Prostate gland (tissue), 2 donors: Measurements from ENCODE around the gene ELOVL1. TPM values are rescaled to one million over a fixed set of nuclear protein-coding genes. Genes with fewer than 3 reads are reported as not detected.

Experiments used
- DNase-seq: peaks from one replicate; pipeline ENCODE4 v3.0.0-alpha.2; 2019; ENCODE audit warnings: low spot score
- H3K27ac ChIP-seq, 2 donors: fragments of 200-600 bp; sonication (generic); 2 replicates each; pipeline ENCODE4 v1.5.1; 2017 to 2019
- H3K27me3 ChIP-seq: fragments of 200-600 bp; sonication (generic); replicated peaks from 2 replicates; pipeline ENCODE4 v1.5.1; 2019; ENCODE audit not compliant: insufficient read depth
- H3K36me3 ChIP-seq, 2 donors: fragments of 200-600 bp; sonication (generic); 1 replicate in 1 of 2; 2 replicates in 1 of 2; pipeline versions ENCODE4 v1.5.1 to v1.8.1; 2017 to 2019
- H3K4me1 ChIP-seq: fragments of 200-600 bp; sonication (generic); replicated peaks from 2 replicates; pipeline ENCODE4 v1.5.1; 2019
- H3K4me3 ChIP-seq, 2 donors: fragments of 200-600 bp; sonication (generic); 2 replicates each; pipeline ENCODE4 v1.5.1; 2017 to 2019
- H3K9me3 ChIP-seq: fragments of 200-600 bp; sonication (generic); 2 replicates; pipeline ENCODE4 v1.5.1; 2017
- POLR2A ChIP-seq: fragments of 450-650 bp; IDR thresholded peaks from one replicate; pipeline ENCODE4 v1.6.1; 2016; ENCODE audit warnings: antibody characterized with exemption, mild to moderate bottlenecking
- POLR2AphosphoS5 ChIP-seq: sonication (generic); formaldehyde crosslinking; IDR thresholded peaks from one replicate; pipeline ENCODE4 v1.6.1; 2017; ENCODE audit warnings: antibody characterized with exemption
- WGBS: methylation state at CpG from one replicate; pipeline ENCODE4 v1.1.5; 2018; 5-methylcytosine and 5-hydroxymethylcytosine counted together
- intact Hi-C: fragments of 100-400 bp; cut with DNase I; formaldehyde crosslinking; loops from one replicate; pipeline ENCODE4 v1.14.2; 2022
- total RNA-seq, 2 donors: library from RNA; depleted of rRNA; stranded (reverse); fragments of >200 nt; gene quantifications; one replicate each; pipeline ENCODE4 v1.1.0, GENCODE V29; 2016
- TF ChIP-seq, protein P1 (sequence below), 4 experiments: fragments of 200-600 bp in 2 of 4; fragments of 450-650 bp in 2 of 4; sonication (generic) in 2 of 4; IDR thresholded peaks; 1 replicate in 3 of 4; 2 replicates in 1 of 4; pipeline ENCODE4 v1.5.1; 2016 to 2019; ENCODE audit warnings: antibody characterized with exemption in 4 of 4, mild to moderate bottlenecking in 2 of 4, moderate library complexity in 2 of 4

ELOVL1 gene
- total RNA-seq, 2 donors from 2014 or later = 48.6 to 62.0 TPM

DNA sequence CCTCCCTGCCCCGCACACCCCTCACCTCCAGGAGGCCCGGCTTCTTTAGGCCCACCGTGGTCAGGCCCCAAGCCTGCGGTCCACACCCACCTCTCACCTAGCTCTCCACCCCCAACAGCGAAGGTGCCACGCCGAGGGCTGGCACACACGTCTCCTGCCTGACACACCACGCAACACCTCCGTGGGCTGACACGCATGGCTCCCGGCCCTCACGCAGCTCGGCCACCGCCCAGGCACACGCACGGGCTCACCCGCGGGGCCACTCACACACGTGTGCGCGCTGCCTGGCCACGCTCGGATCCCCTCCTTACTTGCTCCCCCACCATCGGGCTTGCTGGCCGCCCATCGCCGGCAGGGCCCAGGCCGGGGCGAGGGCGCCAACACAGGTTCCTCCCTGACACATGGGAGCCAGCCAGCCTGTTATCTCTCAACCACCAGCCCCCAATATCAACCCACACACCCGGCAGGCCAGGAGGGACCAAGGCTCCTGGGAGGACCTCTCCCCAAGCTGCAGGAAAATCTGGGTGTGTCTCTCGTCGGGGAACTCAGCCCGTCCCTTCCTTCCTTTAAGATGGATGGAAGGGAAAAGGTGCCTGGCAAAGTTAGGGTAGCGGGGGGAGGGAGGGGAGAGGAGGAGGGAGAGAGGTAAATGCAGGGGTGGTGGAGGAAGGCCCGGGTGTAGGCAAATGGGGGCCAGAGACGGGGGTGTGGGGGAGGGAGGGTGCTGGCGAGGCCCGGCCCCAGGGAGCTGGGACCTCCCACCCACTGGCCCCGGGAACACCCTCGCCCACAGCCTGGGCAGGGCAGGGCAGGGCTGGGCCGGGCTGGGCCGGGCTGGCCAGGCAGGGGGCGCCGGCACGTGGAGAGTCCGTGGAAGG is 546 bp downstream of the ELOVL1 start:
- H3K9me3 ChIP-seq = no peaks in the 10 kb centered on the region
- peak overlapping the region; percentile 62 to 66 for H3K4me3 ChIP-seq
- no peak for TF ChIP-seq POLR2AphosphoS5
- TF ChIP-seq POLR2A = peak; percentile 10
- TF ChIP-seq, protein P1, sequence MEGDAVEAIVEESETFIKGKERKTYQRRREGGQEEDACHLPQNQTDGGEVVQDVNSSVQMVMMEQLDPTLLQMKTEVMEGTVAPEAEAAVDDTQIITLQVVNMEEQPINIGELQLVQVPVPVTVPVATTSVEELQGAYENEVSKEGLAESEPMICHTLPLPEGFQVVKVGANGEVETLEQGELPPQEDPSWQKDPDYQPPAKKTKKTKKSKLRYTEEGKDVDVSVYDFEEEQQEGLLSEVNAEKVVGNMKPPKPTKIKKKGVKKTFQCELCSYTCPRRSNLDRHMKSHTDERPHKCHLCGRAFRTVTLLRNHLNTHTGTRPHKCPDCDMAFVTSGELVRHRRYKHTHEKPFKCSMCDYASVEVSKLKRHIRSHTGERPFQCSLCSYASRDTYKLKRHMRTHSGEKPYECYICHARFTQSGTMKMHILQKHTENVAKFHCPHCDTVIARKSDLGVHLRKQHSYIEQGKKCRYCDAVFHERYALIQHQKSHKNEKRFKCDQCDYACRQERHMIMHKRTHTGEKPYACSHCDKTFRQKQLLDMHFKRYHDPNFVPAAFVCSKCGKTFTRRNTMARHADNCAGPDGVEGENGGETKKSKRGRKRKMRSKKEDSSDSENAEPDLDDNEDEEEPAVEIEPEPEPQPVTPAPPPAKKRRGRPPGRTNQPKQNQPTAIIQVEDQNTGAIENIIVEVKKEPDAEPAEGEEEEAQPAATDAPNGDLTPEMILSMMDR (IDR thresholded peaks at IDR 0.05) = no peak
- peaks cover 22% of the 10 kb centered on the region for H3K4me1 ChIP-seq
- H3K27ac ChIP-seq = peak overlapping the region; percentile 89 to 91
- H3K27me3 ChIP-seq = no peaks in the 10 kb centered on the region
- intact Hi-C loops = loop anchor here (5.0 kb wide), 1 partner anchor 130 kb away; no protein-coding TSS in a partner anchor
- peaks cover 7 to 18% of the 10 kb centered on the region in 2 donors for H3K36me3 ChIP-seq
- DNase-seq = peak; percentile 19
- 1% methylated on average over 27 of the region's 48 CpGs for WGBS

GRCh38 chr1:43366601-43367025 is 1.2 kb downstream of the ELOVL1 start:
- no peak for TF ChIP-seq POLR2A
- TF ChIP-seq POLR2AphosphoS5 = no peak
- TF ChIP-seq, protein P1 (IDR thresholded peaks at IDR 0.05) = no peak
- H3K27ac ChIP-seq = peak overlapping the region; percentile 89 to 91
- peak overlapping the region; percentile 62 to 66 for H3K4me3 ChIP-seq
- H3K9me3 ChIP-seq = no peaks in the 10 kb centered on the region
- H3K4me1 ChIP-seq = peaks cover 22% of the 10 kb centered on the region
- WGBS = 13% methylated on average over 4 of the region's 5 CpGs
- intact Hi-C loops = loop anchor here (5.0 kb wide), 1 partner anchor 129 kb away; no protein-coding TSS in a partner anchor
- H3K27me3 ChIP-seq = no peaks in the 10 kb centered on the region
- DNase-seq = no peak
- peaks cover 7 to 18% of the 10 kb centered on the region in 2 donors for H3K36me3 ChIP-seq

DNA sequence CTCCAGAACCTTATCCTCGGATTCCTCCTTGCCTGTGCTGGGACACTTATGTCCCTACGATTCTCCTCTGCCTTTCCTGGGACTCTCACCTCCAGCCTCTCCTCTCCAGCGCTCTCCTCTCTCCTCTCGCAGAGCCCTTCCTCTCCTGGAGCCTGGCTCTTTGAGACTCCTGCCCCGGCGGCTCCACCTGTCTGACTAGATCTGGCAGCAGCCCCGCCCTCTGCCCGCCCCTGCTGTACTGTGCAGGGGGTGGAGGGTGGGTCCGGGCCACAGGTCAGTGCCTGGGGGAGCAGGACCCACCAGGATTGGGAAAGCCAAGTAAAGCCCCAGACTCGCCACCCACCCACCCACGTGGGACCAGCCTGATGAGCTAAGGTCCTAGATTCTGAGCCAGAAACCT is 1.6 kb downstream of the ELOVL1 start:
- Histone ChIP-seq H3K4me1 (peaks cover 22% of the 10 kb centered on the region), H3K27me3 (no peaks in the 10 kb centered on the region), H3K4me3 (peak overlapping the region in 1 of 2 donors; percentile 66), H3K36me3 (peaks cover 7 to 18% of the 10 kb centered on the region in 2 donors), H3K9me3 (no peaks in the 10 kb centered on the region), H3K27ac (peak overlapping the region; percentile 89 to 91)
- WGBS = 24% methylated on average over 11 of the region's 11 CpGs
- TF ChIP-seq POLR2AphosphoS5 (peak; percentile 84), POLR2A (peak; percentile 74)
- TF ChIP-seq, protein P1 (IDR thresholded peaks at IDR 0.05) = no peak
- intact Hi-C loops = loop anchor here (5.0 kb wide), 1 partner anchor 129 kb away; no protein-coding TSS in a partner anchor
- peak; percentile 85 for DNase-seq

DNA sequence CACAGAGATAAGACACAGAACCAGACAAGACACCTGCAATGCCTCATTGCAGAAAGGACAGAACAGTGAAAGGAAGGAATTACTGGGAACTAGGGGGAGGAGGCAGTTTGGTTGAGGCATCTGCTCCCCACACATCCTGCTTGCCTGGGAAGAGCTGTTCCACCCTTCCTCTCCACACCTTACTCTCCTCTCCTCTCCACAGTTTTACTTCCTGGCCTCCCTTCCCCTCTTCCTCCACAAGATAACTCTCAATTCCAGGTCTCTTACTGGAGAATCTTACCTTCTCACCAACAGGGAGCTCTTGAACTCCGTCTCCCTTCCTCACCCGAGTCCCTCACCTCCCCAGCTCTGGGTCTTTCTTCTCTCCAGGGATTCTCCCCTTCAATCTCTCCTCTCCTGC is 2.1 kb downstream of the ELOVL1 start:
- DNase-seq = no peak
- no peak for TF ChIP-seq POLR2AphosphoS5
- TF ChIP-seq, protein P1 (IDR thresholded peaks at IDR 0.05) = no peak
- WGBS = 63% methylated on average over 2 of the region's 2 CpGs
- Histone ChIP-seq H3K4me1 (peaks cover 22% of the 10 kb centered on the region), H3K36me3 (peaks cover 7 to 18% of the 10 kb centered on the region in 2 donors), H3K27me3 (no peaks in the 10 kb centered on the region), H3K4me3 (peak overlapping the region in 1 of 2 donors; percentile 66), H3K27ac (peak overlapping the region; percentile 89 to 91), H3K9me3 (no peaks in the 10 kb centered on the region)
- intact Hi-C loops = loop anchor here (5.0 kb wide), 1 partner anchor 128 kb away; no protein-coding TSS in a partner anchor
